T-helper 2 cell treated with Interferon-gamma antibody and Interleukin-4, amounts not matched to agents 5 μg/mL and 100 μg/mL, for 36 hours (primary cell): ENCODE measurements around the gene BCKDHA.
"Not testable (repeated sequence)": the region's sequence is repeated elsewhere in the genome, so short reads cannot be mapped to it uniquely, and the experiment has no call there.

Source experiments
- DNase-seq: peaks from one replicate; pipeline ENCODE4 v3.0.0; 2021; ENCODE audit warnings: low spot score
- H3K27ac Mint-ChIP-seq: one replicate; pipeline ENCODE4 v1.8.0; 2021; ENCODE audit warnings: mild to moderate bottlenecking, mixed read lengths
- H3K27me3 Mint-ChIP-seq: one replicate; pipeline ENCODE4 v1.8.0; 2021; ENCODE audit warnings: low read depth, mixed read lengths
- H3K36me3 Mint-ChIP-seq: one replicate; pipeline ENCODE4 v1.8.0; 2021; ENCODE audit warnings: low read depth, mixed read lengths
- H3K4me1 Mint-ChIP-seq: one replicate; pipeline ENCODE4 v1.8.0; 2021; ENCODE audit warnings: low read depth, mixed read lengths
- H3K4me3 Mint-ChIP-seq: one replicate; pipeline ENCODE4 v1.8.0; 2022; ENCODE audit warnings: mild to moderate bottlenecking, moderate library complexity, mixed read lengths
- H3K9me3 Mint-ChIP-seq: one replicate; pipeline ENCODE4 v1.8.0; 2021; ENCODE audit warnings: mixed read lengths

The BCKDHA gene

DNA sequence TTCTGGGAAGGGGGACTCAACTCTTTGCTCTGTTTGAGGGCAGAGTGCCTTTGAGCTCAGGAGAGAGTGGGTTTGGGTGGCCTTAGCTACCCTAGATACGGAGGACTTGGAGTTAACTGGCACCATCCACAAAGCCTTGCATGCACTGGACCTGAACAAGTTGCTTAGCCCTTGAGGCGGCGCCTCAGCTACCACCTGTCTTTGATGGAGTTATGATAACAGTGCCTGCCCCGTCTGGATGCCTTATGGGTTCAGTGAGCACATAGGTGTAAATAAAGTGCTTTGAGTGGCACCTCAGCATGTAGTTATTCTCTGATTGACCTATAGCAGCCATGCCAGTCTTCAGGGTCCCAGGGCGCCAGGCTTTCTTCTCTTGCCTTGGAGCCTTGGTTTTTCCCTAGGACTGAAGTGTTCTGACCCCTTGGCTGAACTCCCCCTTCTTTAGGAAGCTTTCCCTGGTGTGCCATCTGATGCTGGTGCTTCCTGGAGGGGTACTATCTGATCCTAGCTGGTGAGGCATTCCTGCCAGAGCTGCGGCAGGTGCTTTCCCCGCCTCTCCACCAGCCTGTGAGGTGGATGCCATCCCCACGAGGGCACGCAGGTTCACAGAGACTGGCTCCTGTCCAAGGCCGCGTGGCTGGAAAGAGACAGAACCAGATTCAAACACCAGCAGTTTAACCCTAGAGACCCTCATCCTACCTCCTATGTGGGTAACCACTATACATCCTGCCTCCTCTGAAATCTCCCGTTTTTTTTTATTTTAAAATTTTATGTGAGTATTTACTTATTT, 5.8 kb downstream of the BCKDHA start:
- DNase-seq: no peak
- Mint-ChIP-seq H3K27ac (no peak overlapping the region), H3K36me3 (peaks cover 2% of the 10 kb centered on the region), H3K27me3 (no peaks in the 10 kb centered on the region), H3K4me3 (no peak overlapping the region), H3K9me3 (no peaks in the 10 kb centered on the region), H3K4me1 (peaks cover 10% of the 10 kb centered on the region)

DNA sequence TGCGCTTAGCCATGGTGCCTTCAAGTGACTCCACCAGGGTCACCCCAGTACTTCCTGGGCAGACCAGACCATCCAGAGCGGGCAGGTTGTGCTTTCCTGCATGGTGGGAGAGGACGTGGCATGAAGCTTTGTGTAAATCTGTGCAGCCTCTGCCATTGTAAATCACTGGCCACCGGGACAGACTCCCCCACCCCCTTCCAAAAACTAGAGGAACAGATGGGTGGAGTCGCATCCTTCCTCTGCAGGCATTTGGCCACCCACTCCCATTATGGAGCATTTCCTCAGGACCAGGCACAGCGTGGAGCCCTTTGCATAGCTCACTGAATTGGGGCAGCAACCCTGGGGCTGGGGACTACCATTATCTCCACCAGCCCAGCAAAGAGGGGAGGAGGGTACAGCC, 8.2 kb downstream of the BCKDHA start:
- no peak overlapping the region for H3K27ac Mint-ChIP-seq
- DNase-seq: no peak

DNA sequence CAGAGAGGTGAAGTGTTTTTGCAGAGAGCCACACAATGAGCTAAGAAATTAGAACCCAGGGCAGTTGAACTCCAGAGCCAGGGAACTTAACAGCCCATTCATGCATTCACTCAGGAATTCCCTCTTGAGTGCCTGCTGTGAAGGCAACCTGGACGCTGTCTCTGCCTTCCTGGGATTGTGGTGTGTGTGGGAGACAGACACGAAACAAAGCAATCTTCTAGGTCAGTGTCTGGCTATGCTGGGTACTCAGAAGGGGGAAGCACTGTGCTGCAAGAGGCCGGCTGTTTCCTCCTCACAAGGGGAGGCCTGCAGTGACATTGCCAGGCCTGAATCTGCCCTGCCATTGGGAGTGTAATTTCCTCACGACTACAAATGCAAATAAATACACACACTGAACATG, 9.7 kb downstream of the BCKDHA start:
- no peaks in the 10 kb centered on the region for H3K9me3 Mint-ChIP-seq
- no peaks in the 10 kb centered on the region for H3K4me1 Mint-ChIP-seq
- H3K4me3 Mint-ChIP-seq: no peak overlapping the region
- H3K36me3 Mint-ChIP-seq: peaks cover 3% of the 10 kb centered on the region
- no peaks in the 10 kb centered on the region for H3K27me3 Mint-ChIP-seq
- DNase-seq: no peak
- H3K27ac Mint-ChIP-seq: no peak overlapping the region

More for the DNA sequence above, 8.2 kb downstream of the BCKDHA start:
- Mint-ChIP-seq H3K4me1 (no peaks in the 10 kb centered on the region), H3K27me3 (no peaks in the 10 kb centered on the region), H3K4me3 (no peak overlapping the region), H3K36me3 (peaks cover 2% of the 10 kb centered on the region), H3K9me3 (no peaks in the 10 kb centered on the region)

DNA sequence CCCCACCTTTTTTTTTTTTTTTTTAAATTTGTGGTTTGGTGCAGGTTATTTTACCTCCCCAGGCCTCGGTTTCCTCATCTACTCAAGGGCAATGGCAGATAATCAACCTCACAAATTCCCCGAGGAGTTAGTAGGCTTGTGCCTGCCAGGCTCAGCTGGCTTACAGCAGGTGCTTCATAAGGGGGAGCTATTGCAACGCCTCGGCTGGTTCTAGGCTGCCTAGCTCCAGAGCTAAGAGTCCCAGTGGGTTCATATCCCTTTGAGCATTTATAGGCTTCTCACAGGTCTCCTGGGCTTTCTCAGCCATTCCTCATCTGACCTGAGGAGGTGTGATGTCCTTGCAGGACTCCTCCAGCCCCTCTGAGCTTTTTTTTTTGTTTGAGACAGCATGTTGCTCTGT, 10.6 kb downstream of the BCKDHA start:
- Mint-ChIP-seq H3K9me3 (no peaks in the 10 kb centered on the region), H3K36me3 (peaks cover 3% of the 10 kb centered on the region), H3K4me3 (no peak overlapping the region), H3K27me3 (no peaks in the 10 kb centered on the region), H3K4me1 (no peaks in the 10 kb centered on the region), H3K27ac (no peak overlapping the region)
- no peak for DNase-seq

DNA sequence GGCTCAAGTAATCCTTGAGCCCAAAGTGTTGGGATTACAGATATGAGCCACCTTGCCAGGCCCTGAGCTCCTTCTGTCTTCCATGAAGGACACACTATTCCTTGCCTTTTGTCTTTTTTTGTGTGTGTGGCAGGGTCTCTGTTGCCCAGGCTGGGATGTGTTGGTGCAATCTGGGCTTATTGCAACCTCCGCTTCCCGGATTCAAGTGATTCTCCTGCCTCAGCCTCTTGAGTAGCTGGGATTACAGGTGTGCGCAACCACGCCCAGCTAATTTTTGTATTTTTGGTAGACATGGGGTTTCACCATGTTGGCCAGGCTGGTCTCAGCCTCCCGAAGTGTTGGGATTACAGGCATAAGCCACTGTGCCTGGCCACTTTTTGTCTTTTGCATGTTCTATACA, 11.2 kb downstream of the BCKDHA start:
- H3K36me3 Mint-ChIP-seq, DNase-seq, H3K4me1 Mint-ChIP-seq, H3K4me3 Mint-ChIP-seq, H3K9me3 Mint-ChIP-seq, H3K27ac Mint-ChIP-seq, H3K27me3 Mint-ChIP-seq: not testable (repeated sequence)

DNA sequence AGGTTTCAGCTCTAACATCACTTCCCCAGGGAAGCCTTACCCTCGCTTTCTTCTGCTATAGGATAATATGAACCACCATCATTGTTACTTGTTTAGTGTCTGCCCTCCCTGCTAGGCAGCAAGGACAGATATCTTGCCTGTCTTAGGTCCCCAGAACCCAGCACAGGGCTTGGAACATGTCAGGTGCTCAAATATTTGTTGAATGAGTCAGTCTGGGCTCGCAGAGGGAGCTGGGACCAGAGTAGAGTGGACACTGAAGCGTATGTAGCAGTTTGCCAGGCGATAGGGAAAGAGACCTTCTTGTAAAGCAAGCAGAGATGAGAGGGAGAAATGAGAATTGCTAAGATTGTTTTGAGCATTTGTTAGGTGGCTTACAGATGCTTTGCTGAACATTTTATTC, 11.7 kb downstream of the BCKDHA start:
- H3K27ac Mint-ChIP-seq: no peak overlapping the region
- DNase-seq: no peak
- H3K4me3 Mint-ChIP-seq: no peak overlapping the region
- H3K36me3 Mint-ChIP-seq: peaks cover 8% of the 10 kb centered on the region
- H3K27me3 Mint-ChIP-seq: no peaks in the 10 kb centered on the region
- no peaks in the 10 kb centered on the region for H3K4me1 Mint-ChIP-seq
- H3K9me3 Mint-ChIP-seq: no peaks in the 10 kb centered on the region

DNA sequence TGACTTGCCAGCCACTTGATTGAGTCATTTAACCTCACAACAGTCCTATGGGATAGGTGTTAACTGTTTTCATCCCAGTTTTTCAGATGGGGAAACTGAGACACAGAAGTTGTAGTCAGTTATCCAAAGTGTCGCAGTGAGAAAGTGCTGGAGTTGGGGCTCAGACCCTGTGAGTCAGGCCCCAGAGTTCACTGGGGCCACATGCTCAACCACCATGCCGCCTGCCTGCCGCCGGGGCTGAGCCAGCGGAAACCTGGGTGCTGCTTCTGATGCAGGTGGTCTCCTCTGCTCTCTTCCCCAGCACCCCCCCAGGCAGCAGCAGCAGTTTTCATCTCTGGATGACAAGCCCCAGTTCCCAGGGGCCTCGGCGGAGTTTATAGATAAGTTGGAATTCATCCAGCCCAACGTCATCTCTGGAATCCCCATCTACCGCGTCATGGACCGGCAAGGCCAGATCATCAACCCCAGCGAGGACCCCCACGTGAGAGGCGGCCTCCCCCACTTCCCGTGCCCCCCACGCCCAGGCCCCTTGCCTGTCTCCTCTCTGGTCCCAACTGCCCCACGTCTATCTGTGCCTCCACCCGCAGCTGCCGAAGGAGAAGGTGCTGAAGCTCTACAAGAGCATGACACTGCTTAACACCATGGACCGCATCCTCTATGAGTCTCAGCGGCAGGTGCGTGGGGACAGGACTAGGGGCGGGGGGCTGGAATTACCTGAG, 12.9 kb downstream of the BCKDHA start:
- Mint-ChIP-seq H3K9me3 (no peaks in the 10 kb centered on the region), H3K36me3 (peaks cover 10% of the 10 kb centered on the region), H3K4me3 (no peak overlapping the region), H3K27me3 (no peaks in the 10 kb centered on the region), H3K4me1 (no peaks in the 10 kb centered on the region), H3K27ac (no peak overlapping the region)
- no peak for DNase-seq

DNA sequence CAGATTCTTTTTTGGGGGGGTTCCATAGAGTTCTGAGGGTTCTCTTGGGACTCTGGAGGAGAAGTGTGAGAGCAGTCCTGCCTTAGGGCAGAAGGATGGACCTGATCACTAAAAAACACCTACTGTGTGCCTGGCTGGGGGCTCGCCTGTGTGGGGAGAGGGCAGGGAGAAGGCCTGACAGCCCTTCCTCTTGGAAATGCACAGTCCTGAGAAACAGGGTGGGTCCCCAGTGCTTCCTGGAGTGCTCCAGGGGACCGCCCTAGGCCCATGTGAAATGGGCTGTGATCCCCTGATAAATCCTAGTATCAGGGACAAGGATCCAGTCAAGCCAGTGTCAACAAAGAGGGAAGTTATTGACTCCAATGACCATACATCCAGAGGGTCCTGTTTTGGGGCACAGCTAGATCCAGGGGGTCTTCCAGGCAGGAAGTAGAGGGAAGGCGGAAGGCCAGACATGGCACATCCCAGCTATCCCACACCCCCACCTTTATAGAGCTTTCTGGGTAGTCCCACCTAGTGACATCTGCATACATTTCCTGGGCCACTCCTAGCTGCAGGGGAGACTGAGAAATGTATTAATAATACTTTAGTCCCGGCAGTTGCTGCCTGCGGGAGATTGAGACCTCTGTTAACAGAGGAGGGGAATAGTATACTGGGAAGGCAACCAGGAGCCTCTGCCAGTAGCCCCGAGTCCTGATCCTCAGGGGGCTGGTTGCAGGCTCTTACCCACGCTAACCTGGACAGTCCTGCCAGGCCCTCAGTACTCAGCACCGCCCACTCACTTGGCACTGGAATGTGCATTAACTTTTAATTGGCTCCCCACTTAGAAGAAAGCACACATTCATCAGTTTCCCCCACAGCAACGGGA, 13.7 kb downstream of the BCKDHA start:
- DNase-seq: no peak
- Mint-ChIP-seq H3K27ac (no peak overlapping the region), H3K9me3 (no peaks in the 10 kb centered on the region), H3K4me3 (no peak overlapping the region), H3K27me3 (no peaks in the 10 kb centered on the region), H3K4me1 (no peaks in the 10 kb centered on the region), H3K36me3 (peaks cover 10% of the 10 kb centered on the region)

DNA sequence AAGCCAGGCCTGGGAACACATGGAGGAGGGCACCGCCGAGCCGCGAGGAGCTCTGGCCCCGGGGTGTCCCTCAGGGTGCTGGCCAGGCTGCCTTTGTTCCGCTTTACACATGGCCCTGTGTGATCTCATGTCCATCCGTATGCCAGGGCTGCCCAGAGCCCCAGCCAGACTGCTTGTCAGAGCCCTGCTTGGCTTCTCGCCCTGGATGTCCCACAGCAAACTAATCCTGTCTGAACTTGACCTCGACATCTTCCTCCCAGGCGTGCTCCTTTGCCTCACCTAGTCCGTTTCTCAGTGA, 14.3 kb downstream of the BCKDHA start:
- Mint-ChIP-seq H3K4me3 (no peak overlapping the region), H3K27ac (no peak overlapping the region), H3K27me3 (no peaks in the 10 kb centered on the region), H3K9me3 (no peaks in the 10 kb centered on the region), H3K36me3 (peaks cover 10% of the 10 kb centered on the region), H3K4me1 (no peaks in the 10 kb centered on the region)
- DNase-seq: no peak

DNA sequence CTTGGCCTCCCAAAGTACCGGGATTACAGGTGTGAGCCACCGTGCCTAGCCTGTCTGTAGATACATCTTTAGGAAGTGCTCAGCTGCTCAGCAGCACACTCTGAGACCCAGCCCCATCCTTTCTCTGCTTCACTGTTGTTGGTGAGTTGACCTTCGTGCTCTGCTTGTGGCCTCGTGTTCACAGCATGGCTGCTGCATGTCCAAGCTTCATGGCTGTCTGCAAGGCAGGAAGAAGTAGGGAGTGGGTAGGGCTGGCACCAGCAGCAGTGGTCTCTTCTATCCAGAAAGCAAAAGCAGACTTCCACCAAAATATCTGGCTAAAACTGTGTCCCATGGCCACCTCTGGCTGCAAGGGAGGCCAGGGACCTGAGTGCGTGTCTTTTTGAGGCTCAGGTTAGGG, 15.3 kb downstream of the BCKDHA start:
- Mint-ChIP-seq H3K4me3 (no peak overlapping the region), H3K9me3 (no peaks in the 10 kb centered on the region), H3K4me1 (no peaks in the 10 kb centered on the region), H3K36me3 (peaks cover 13% of the 10 kb centered on the region), H3K27me3 (no peaks in the 10 kb centered on the region), H3K27ac (no peak overlapping the region)
- no peak for DNase-seq

DNA sequence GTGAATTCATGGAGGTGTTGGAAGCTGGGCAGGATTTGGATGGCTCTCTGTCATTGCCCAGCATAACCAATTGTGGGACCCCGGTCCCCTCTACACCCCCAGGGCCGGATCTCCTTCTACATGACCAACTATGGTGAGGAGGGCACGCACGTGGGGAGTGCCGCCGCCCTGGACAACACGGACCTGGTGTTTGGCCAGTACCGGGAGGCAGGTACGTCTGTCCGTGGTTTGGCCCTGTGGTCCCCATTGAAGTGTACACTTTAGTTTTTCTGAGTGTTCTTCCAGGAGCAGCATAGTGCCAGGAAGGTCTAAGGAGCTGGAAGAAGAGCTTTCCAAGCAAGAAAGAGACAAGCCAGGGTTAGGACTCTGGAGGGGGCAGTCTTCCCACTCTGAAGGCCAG, 16.3 kb downstream of the BCKDHA start:
- Mint-ChIP-seq H3K9me3 (no peaks in the 10 kb centered on the region), H3K27me3 (no peaks in the 10 kb centered on the region), H3K4me1 (no peaks in the 10 kb centered on the region), H3K4me3 (no peak overlapping the region), H3K27ac (no peak overlapping the region), H3K36me3 (peaks cover 14% of the 10 kb centered on the region)
- DNase-seq: no peak

DNA sequence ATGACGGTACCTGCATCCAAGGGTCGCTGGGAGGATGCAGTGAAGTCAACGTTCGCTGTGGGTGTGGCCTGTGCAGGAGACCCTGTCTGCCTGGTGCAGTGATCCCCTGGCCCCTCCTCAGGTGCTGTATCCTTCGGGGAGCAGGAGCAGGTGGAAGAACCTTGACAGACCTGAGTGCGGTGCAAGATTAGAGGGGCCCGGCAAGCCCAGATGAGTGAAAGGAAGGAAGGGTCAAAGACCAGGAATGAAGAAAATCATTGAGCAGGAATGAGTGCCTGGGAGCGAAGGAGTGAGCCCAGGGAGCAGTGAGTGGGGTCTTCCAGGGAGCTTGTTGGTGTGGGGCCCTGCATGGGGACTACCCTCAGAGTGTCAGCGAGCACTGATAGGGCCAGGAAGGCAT, 16.8 kb downstream of the BCKDHA start:
- no peaks in the 10 kb centered on the region for H3K27me3 Mint-ChIP-seq
- peaks cover 18% of the 10 kb centered on the region for H3K36me3 Mint-ChIP-seq
- no peaks in the 10 kb centered on the region for H3K4me1 Mint-ChIP-seq
- no peak overlapping the region for H3K4me3 Mint-ChIP-seq
- H3K27ac Mint-ChIP-seq: no peak overlapping the region
- no peaks in the 10 kb centered on the region for H3K9me3 Mint-ChIP-seq
- no peak for DNase-seq

DNA sequence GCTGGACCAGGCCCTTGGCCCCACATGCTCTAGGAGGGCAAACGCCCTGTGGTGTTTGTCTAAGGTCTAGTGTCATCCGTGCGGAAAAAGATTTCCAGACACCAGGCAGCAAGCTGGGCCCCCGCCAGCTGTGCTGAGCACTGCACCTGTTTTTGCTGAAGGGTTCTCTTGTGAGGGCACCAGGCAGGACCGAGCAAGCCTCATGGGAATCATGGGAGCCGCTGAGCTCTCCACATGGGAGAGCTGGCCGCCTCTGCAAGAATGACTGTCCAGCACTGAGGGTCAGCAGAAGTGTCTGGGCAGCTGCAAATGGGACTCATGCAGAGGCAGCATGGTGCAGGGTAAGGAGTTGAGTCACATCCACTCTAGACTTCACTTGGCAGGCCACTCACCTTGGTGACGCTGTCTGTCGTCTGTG, 17.5 kb downstream of the BCKDHA start:
- Mint-ChIP-seq H3K27ac (no peak overlapping the region), H3K9me3 (no peaks in the 10 kb centered on the region), H3K27me3 (no peaks in the 10 kb centered on the region), H3K4me3 (no peak overlapping the region), H3K4me1 (no peaks in the 10 kb centered on the region), H3K36me3 (peaks cover 18% of the 10 kb centered on the region)
- DNase-seq: no peak

DNA sequence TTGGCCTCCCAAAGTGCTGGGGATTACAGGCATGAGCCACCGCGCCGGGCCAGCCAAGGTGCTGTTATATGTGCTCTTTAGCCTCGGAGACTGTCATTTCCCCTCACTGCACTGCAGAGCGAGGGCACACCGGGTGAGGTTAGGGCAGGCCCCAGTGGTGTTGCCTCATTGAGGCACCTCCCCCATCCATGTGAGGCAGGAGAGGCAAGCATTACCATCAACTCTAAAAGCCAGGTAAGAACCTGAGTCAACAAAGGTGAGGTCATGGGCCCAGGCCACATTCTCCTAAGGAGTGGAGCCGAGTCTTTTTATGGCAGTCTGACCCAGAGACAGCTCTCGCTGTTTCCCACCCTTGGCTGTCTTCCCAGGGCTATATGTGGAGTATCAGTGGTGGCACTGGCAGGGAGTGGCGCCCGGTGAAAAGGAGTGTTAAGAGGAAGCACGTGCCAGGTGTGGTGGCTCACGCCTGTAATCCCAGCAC, 18.6 kb downstream of the BCKDHA start:
- Mint-ChIP-seq H3K9me3 (no peaks in the 10 kb centered on the region), H3K4me3 (no peak overlapping the region), H3K36me3 (peaks cover 21% of the 10 kb centered on the region), H3K4me1 (no peaks in the 10 kb centered on the region), H3K27ac (no peak overlapping the region), H3K27me3 (no peaks in the 10 kb centered on the region)
- no peak for DNase-seq
